Smooth muscle cell (in vitro differentiated cells): ENCODE measurements around the gene HIRA. TPM values are rescaled to one million over a fixed set of nuclear protein-coding genes. Genes with fewer than 3 reads are reported as not detected.

Source experiments
- DNase-seq: peaks from one replicate; lab custom pipeline; 2025; ENCODE audit not compliant: unreplicated experiment; lab: John Stamatoyannopoulos, UW
- H2AFZ ChIP-seq: fragments of 200-600 bp; sonication (generic); 2 replicates; pipeline ENCODE4 v1.6.0; 2016; ENCODE audit warnings: antibody characterized with exemption, low read depth, mild to moderate bottlenecking
- H3F3A ChIP-seq: fragments of 200-600 bp; sonication (generic); 2 replicates; pipeline ENCODE4 v1.6.0; 2017; ENCODE audit warnings: antibody characterized with exemption, low read depth
- H3K27ac ChIP-seq: fragments of 200-600 bp; sonication (generic); 2 replicates; pipeline ENCODE4 v1.5.1; 2016; ENCODE audit warnings: low read depth, mild to moderate bottlenecking
- H3K27me3 ChIP-seq: fragments of 200-600 bp; sonication (generic); 2 replicates; pipeline ENCODE4 v1.6.1; 2016; ENCODE audit warnings: low read depth, mild to moderate bottlenecking
- H3K36me3 ChIP-seq: fragments of 200-600 bp; sonication (generic); 2 replicates; pipeline ENCODE4 v1.5.1; 2016; ENCODE audit warnings: low read depth
- H3K4me1 ChIP-seq: fragments of 200-600 bp; sonication (generic); 2 replicates; pipeline ENCODE4 v1.5.1; 2016; ENCODE audit warnings: low read depth
- H3K4me2 ChIP-seq: fragments of 200-600 bp; sonication (generic); 2 replicates; pipeline ENCODE4 v1.6.0; 2016; ENCODE audit warnings: mild to moderate bottlenecking
- H3K4me3 ChIP-seq: fragments of 200-600 bp; sonication (generic); 2 replicates; pipeline ENCODE4 v1.5.1; 2016; ENCODE audit warnings: mild to moderate bottlenecking
- H3K79me2 ChIP-seq: fragments of 200-600 bp; sonication (generic); 2 replicates; pipeline ENCODE4 v1.6.0; 2016; ENCODE audit warnings: low read depth, mild to moderate bottlenecking
- H3K9ac ChIP-seq: fragments of 200-600 bp; sonication (generic); 2 replicates; pipeline ENCODE4 v1.6.0; 2016; ENCODE audit warnings: low read depth
- H3K9me3 ChIP-seq: fragments of 200-600 bp; sonication (generic); replicated peaks from 2 replicates; pipeline ENCODE4 v1.5.1; 2016; ENCODE audit warnings: low read depth
- H4K20me1 ChIP-seq: fragments of 200-600 bp; sonication (generic); 2 replicates; pipeline ENCODE4 v1.6.0; 2016; ENCODE audit warnings: low read depth
- WGBS: methylation state at CpG from one replicate; pipeline ENCODE4 v1.1.7; 2016; ENCODE audit warnings: low lambda C conversion rate; 5-methylcytosine and 5-hydroxymethylcytosine counted together
- polyA plus RNA-seq: library from polyadenylated mRNA; unstranded; fragments of >200 nt; fragmentation: Nextera tagmentation; extraction: Ambion mirVana; gene quantifications from 2 replicates; pipeline ENCODE4 v1.2.1, GENCODE V29; 2016
- total RNA-seq: library from RNA; depleted of rRNA; stranded (reverse); fragments of >200 nt; gene quantifications from 2 replicates; pipeline ENCODE4 v1.2.3, GENCODE V29; 2014
- TF ChIP-seq, protein P1 (sequence below): fragments of 200-600 bp; sonication (generic); IDR thresholded peaks from 2 replicates; pipeline ENCODE4 v1.5.1; 2017; ENCODE audit warnings: borderline replicate concordance, mild to moderate bottlenecking, antibody characterized with exemption; ENCODE audit not compliant: insufficient read depth, poor library complexity, severe bottlenecking

HIRA gene
- total and polyA plus RNA-seq, 2 experiments from 2014 or later: 7.3 to 8.7 TPM

DNA sequence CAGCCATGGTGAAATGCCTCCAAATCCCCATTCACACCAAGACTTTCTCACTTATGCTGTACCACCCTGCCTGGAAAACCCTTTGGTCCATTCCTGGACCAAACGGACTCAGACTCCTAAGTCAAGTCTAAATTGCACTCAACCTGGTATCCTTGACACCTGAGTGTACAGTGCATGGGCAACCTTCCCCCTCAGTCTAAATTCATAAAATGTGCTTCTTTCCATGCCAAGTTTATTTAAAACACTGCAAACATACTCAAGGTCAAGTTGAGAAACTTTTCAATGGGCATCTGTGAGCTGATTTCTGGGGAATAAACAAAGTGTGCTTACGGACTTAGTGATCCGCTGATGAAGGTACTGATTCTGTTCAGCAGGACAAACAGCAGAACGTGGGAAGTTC is 26.4 kb downstream of the HIRA start:
- no peak for DNase-seq
- H3F3A ChIP-seq: no peaks in the 10 kb centered on the region
- TF ChIP-seq, protein P1, sequence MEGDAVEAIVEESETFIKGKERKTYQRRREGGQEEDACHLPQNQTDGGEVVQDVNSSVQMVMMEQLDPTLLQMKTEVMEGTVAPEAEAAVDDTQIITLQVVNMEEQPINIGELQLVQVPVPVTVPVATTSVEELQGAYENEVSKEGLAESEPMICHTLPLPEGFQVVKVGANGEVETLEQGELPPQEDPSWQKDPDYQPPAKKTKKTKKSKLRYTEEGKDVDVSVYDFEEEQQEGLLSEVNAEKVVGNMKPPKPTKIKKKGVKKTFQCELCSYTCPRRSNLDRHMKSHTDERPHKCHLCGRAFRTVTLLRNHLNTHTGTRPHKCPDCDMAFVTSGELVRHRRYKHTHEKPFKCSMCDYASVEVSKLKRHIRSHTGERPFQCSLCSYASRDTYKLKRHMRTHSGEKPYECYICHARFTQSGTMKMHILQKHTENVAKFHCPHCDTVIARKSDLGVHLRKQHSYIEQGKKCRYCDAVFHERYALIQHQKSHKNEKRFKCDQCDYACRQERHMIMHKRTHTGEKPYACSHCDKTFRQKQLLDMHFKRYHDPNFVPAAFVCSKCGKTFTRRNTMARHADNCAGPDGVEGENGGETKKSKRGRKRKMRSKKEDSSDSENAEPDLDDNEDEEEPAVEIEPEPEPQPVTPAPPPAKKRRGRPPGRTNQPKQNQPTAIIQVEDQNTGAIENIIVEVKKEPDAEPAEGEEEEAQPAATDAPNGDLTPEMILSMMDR: no peak
- no peaks in the 10 kb centered on the region for H3K27me3 ChIP-seq
- H3K4me2 ChIP-seq: no peak overlapping the region
- H3K9ac ChIP-seq: no peak overlapping the region
- H4K20me1 ChIP-seq: peaks cover 6% of the 10 kb centered on the region
- WGBS: 94% methylated on average over 4 of the region's 4 CpGs
- no peaks in the 10 kb centered on the region for H3K79me2 ChIP-seq
- H3K9me3 ChIP-seq: no peaks in the 10 kb centered on the region
- H3K27ac ChIP-seq: no peak overlapping the region
- H2AFZ ChIP-seq: no peak overlapping the region
- H3K4me3 ChIP-seq: no peak overlapping the region
- no peaks in the 10 kb centered on the region for H3K4me1 ChIP-seq
- peaks cover 4% of the 10 kb centered on the region for H3K36me3 ChIP-seq

DNA sequence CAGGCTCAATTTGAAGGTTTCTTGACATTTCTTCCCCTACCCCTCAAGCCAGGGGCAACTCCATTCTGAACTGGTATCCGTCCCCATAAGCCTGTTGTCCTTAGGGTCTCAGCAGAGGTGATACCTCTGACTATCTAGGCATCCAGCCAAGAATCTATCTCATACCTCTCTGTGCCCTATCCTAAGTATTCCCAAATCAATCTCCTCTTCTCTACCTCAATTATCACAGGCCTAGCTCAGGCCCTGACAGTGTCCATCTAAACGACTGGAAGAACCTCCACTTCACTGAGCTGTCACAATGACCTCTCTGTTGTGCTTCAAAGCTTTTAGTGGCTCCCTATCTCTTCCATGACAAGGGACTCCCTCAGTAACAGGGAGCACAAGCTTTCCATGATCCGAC is 26.9 kb downstream of the HIRA start:
- Histone ChIP-seq H3K4me1 (no peaks in the 10 kb centered on the region), H3K4me3 (no peak overlapping the region), H2AFZ (no peak overlapping the region), H4K20me1 (peaks cover 1% of the 10 kb centered on the region), H3K27me3 (no peaks in the 10 kb centered on the region), H3K27ac (no peak overlapping the region), H3K36me3 (peaks cover 4% of the 10 kb centered on the region), H3K9ac (no peak overlapping the region), H3K79me2 (no peaks in the 10 kb centered on the region), H3F3A (no peaks in the 10 kb centered on the region), H3K4me2 (no peak overlapping the region), H3K9me3 (no peaks in the 10 kb centered on the region)
- TF ChIP-seq, protein P1: no peak
- WGBS: 99% methylated on average over 3 of the region's 3 CpGs
- no peak for DNase-seq

DNA sequence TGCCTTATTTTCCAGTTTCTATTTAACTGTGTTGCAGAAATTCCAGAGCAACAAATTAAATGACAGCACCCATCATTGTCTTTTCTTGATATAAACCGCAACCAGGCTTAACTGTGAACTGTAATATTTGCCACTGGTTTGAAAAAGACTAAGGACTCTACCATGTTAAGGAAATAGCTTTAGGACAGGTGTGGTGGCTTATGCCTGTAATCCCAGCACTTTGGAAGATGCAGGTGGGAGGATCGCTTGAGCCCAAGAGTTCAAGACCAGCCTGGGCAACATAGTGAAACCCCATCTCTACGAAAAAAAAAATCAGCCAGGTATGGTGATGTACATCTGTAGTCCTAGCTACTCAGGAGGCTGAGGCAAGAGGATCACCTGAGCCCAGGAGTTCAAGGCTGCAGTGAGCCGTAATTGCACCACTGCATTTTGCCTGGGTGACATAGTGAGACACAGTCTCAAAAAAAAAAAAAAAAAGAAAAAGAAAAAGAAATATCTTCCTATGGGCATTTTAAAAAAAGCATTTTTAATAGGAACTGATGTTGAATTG is 28.8 kb downstream of the HIRA start:
- H3K4me3 ChIP-seq: no peak overlapping the region
- no peaks in the 10 kb centered on the region for H4K20me1 ChIP-seq
- H3K4me2 ChIP-seq: no peak overlapping the region
- no peak overlapping the region for H3K9ac ChIP-seq
- no peak overlapping the region for H2AFZ ChIP-seq
- no peaks in the 10 kb centered on the region for H3F3A ChIP-seq
- TF ChIP-seq, protein P1: no peak
- no peaks in the 10 kb centered on the region for H3K27me3 ChIP-seq
- H3K27ac ChIP-seq: no peak overlapping the region
- DNase-seq: no peak
- peaks cover 4% of the 10 kb centered on the region for H3K36me3 ChIP-seq
- H3K79me2 ChIP-seq: no peaks in the 10 kb centered on the region
- WGBS: over 99% methylated on average over 4 of the region's 4 CpGs
- H3K9me3 ChIP-seq: no peaks in the 10 kb centered on the region
- H3K4me1 ChIP-seq: no peaks in the 10 kb centered on the region

DNA sequence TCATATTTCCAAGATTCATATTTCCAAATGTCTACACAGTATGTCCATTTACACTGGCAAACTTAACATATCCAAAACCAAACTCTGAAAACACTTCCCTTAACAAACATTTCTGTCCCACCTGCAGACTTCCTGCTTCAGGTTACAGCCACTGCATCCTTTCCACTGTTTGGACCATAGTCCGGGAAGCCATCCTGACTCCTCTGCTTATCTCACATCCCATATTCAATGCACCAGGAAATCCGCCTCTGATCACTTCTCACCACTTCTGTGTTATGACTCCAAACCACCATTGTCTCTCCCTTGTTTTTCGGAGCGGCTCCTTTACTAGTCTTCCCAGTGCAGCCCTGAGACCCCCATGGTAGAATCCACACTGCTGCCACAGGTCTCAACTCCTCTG is 30.1 kb downstream of the HIRA start:
- Histone ChIP-seq H2AFZ (no peak overlapping the region), H3K27ac (no peak overlapping the region), H3K4me2 (no peak overlapping the region), H3K9ac (no peak overlapping the region), H4K20me1 (no peaks in the 10 kb centered on the region), H3K27me3 (no peaks in the 10 kb centered on the region), H3K79me2 (no peaks in the 10 kb centered on the region), H3K9me3 (no peaks in the 10 kb centered on the region), H3K4me1 (no peaks in the 10 kb centered on the region), H3K4me3 (no peak overlapping the region), H3K36me3 (no peaks in the 10 kb centered on the region), H3F3A (no peaks in the 10 kb centered on the region)
- TF ChIP-seq, protein P1: no peak
- DNase-seq: no peak
- 100% methylated on average over 4 of the region's 4 CpGs for WGBS
